HEK293 (cell line): ENCODE data around the gene ZNF436.

Experiments
- CTCF ChIA-PET: fragments of 350-600 bp; formaldehyde crosslinking; extraction: SDS; loops from one replicate; lab custom pipeline; 2021; ENCODE audit warnings: antibody characterized with exemption; lab: Yijun Ruan, JAX
- POLR2A ChIA-PET: fragments of 300-600 bp; formaldehyde crosslinking; extraction: SDS; loops from one replicate; lab custom pipeline; 2020; ENCODE audit warnings: antibody characterized with exemption, inconsistent platforms; lab: Yijun Ruan, JAX
- H3K27ac ChIP-seq: fragments of 200-500 bp; sonication (Bioruptor generic); 2 replicates; pipeline ENCODE4 v1.5.1; 2014; ENCODE audit warnings: low read depth, low read length, control low read depth, inconsistent platforms; ENCODE audit errors: extremely low read depth
- H3K36me3 ChIP-seq, 2 experiments: fragments of 200-500 bp in 1 of 2; sonication (Bioruptor generic) in 1 of 2; 1 replicate in 1 of 2; 2 replicates in 1 of 2; pipeline ENCODE4 v1.5.1; 2014 to 2017; ENCODE audit warnings: inconsistent platforms in 2 of 2, low read length in 2 of 2; ENCODE audit not compliant: control insufficient read depth in 2 of 2, insufficient read depth in 1 of 2
- H3K4me1 ChIP-seq: fragments of 200-500 bp; sonication (Bioruptor generic); 2 replicates; pipeline ENCODE4 v1.5.1; 2014; ENCODE audit warnings: mild to moderate bottlenecking, low read length, inconsistent platforms; ENCODE audit not compliant: control insufficient read depth, insufficient read depth
- H3K4me3 ChIP-seq: 2 replicates; pipeline ENCODE4 v1.5.1; 2011; ENCODE audit warnings: low read depth, mild to moderate bottlenecking, control low read depth, low read length, moderate library complexity
- H3K9me3 ChIP-seq: fragments of 200-500 bp; sonication (Bioruptor generic); 2 replicates; pipeline ENCODE4 v1.5.1; 2014; ENCODE audit warnings: low read depth, low read length, inconsistent platforms; ENCODE audit not compliant: control insufficient read depth, insufficient read depth
- ATF2 ChIP-seq: fragments of 450-650 bp; formaldehyde crosslinking; IDR thresholded peaks from 2 replicates; pipeline ENCODE4 v1.5.1; 2016; ENCODE audit warnings: missing biosample characterization, missing genetic modification characterization, low read depth
- KLF16 ChIP-seq: fragments of 450-650 bp; formaldehyde crosslinking; IDR thresholded peaks from 2 replicates; pipeline ENCODE4 v1.5.1; 2017; ENCODE audit warnings: missing biosample characterization, missing genetic modification characterization
- MYNN ChIP-seq: fragments of 450-650 bp; formaldehyde crosslinking; IDR thresholded peaks from 2 replicates; pipeline ENCODE4 v1.5.1; 2016; ENCODE audit warnings: missing biosample characterization, missing genetic modification characterization, borderline replicate concordance
- REST ChIP-seq: fragments of 450-650 bp; formaldehyde crosslinking; IDR thresholded peaks from 2 replicates; pipeline ENCODE4 v1.5.1; 2016; ENCODE audit warnings: missing biosample characterization, missing genetic modification characterization
- SALL2 ChIP-seq: fragments of 450-650 bp; formaldehyde crosslinking; IDR thresholded peaks from 2 replicates; pipeline ENCODE4 v1.5.0; 2017; ENCODE audit warnings: missing biosample characterization, mild to moderate bottlenecking, missing genetic modification characterization, borderline replicate concordance
- TSHZ1 ChIP-seq: fragments of 450-650 bp; formaldehyde crosslinking; IDR thresholded peaks from 2 replicates; pipeline ENCODE4 v1.5.1; 2016; ENCODE audit warnings: missing biosample characterization, missing genetic modification characterization, borderline replicate concordance
- ZNF112 ChIP-seq: fragments of 450-650 bp; formaldehyde crosslinking; IDR thresholded peaks from 2 replicates; pipeline ENCODE4 v1.5.0; 2017; ENCODE audit warnings: missing biosample characterization, missing genetic modification characterization
- ZNF155 ChIP-seq: fragments of 450-650 bp; formaldehyde crosslinking; IDR thresholded peaks from 2 replicates; pipeline ENCODE4 v1.5.1; 2016; ENCODE audit warnings: missing biosample characterization, missing genetic modification characterization
- ZNF157 ChIP-seq: fragments of 450-650 bp; formaldehyde crosslinking; IDR thresholded peaks from 2 replicates; pipeline ENCODE4 v1.5.1; 2016; ENCODE audit warnings: missing biosample characterization, missing genetic modification characterization
- ZNF2 ChIP-seq: fragments of 450-650 bp; formaldehyde crosslinking; IDR thresholded peaks from 2 replicates; pipeline ENCODE4 v1.5.1; 2016; ENCODE audit warnings: missing biosample characterization, missing genetic modification characterization
- ZNF23 ChIP-seq: fragments of 450-650 bp; formaldehyde crosslinking; IDR thresholded peaks from 2 replicates; pipeline ENCODE4 v1.5.1; 2016; ENCODE audit warnings: missing biosample characterization, missing genetic modification characterization, borderline replicate concordance
- ZNF26 ChIP-seq: fragments of 450-650 bp; formaldehyde crosslinking; IDR thresholded peaks from 2 replicates; pipeline ENCODE4 v1.5.1; 2016; ENCODE audit warnings: missing biosample characterization, missing genetic modification characterization
- ZNF501 ChIP-seq: fragments of 450-650 bp; formaldehyde crosslinking; IDR thresholded peaks from 2 replicates; pipeline ENCODE4 v1.5.1; 2016; ENCODE audit warnings: missing biosample characterization, missing genetic modification characterization
- ZNF585B ChIP-seq: fragments of 450-650 bp; formaldehyde crosslinking; IDR thresholded peaks from 2 replicates; pipeline ENCODE4 v1.5.1; 2016; ENCODE audit warnings: missing biosample characterization, missing genetic modification characterization
- ZNF600 ChIP-seq: fragments of 450-650 bp; formaldehyde crosslinking; IDR thresholded peaks from 2 replicates; pipeline ENCODE4 v1.5.1; 2016; ENCODE audit warnings: missing biosample characterization, missing genetic modification characterization
- ZNF623 ChIP-seq: fragments of 450-650 bp; formaldehyde crosslinking; IDR thresholded peaks from 2 replicates; pipeline ENCODE4 v1.5.1; 2016; ENCODE audit warnings: missing biosample characterization, missing genetic modification characterization
- ZNF785 ChIP-seq: fragments of 450-650 bp; formaldehyde crosslinking; IDR thresholded peaks from 2 replicates; pipeline ENCODE4 v1.5.1; 2016; ENCODE audit warnings: missing biosample characterization, missing genetic modification characterization

Gene ZNF436

GRCh38 chr1:23392125-23392855 is 22.7 kb upstream of the ZNF436 start:
- Histone ChIP-seq H3K27ac (no peak overlapping the region), H3K36me3 (no peaks in the 10 kb centered on the region), H3K9me3 (no peaks in the 10 kb centered on the region), H3K4me3 (no peak overlapping the region), H3K4me1 (no peaks in the 10 kb centered on the region)
- ChIA-PET POLR2A (no interaction called here), CTCF (interaction anchor here (3.4 kb wide), 1 partner anchor 11 kb away, joined by 17 read pairs; no protein-coding TSS in a partner anchor)
- TF ChIP-seq ATF2 (tag by site-specific recombination) = 0 out of 2 replicates have a peak, but pooled peaks have one; percentile 45
- no peak for TF ChIP-seq SALL2 (tag by site-specific recombination)

- Histone ChIP-seq H3K9me3 (no peaks in the 10 kb centered on the region), H3K36me3 (no peaks in the 10 kb centered on the region), H3K4me3 (no peak overlapping the region), H3K27ac (no peak overlapping the region), H3K4me1 (no peaks in the 10 kb centered on the region)
- POLR2A ChIA-PET = interaction anchor here (0.9 kb wide), 1 partner anchor 46 kb away, joined by 3 read pairs; the partner anchor contains the start of gene HNRNPR
- CTCF ChIA-PET = interaction anchor here (0.6 to 2.7 kb wide), 2 partner anchors 14 to 180 kb away, joined by 3 to 12 read pairs; no protein-coding TSS in a partner anchor
- TF ChIP-seq ZNF585B (tag by site-specific recombination) (no peak), ZNF155 (tag by site-specific recombination) (no peak), REST (tag by site-specific recombination) (no peak), ZNF623 (tag by site-specific recombination) (no peak), ZNF600 (no peak), KLF16 (no peak), ZNF26 (tag by site-specific recombination) (no peak), ZNF2 (tag by site-specific recombination) (no peak), ZNF785 (tag by site-specific recombination) (no peak), MYNN (tag by site-specific recombination) (no peak), ZNF112 (tag by site-specific recombination) (no peak), ZNF501 (tag by site-specific recombination) (no peak), ZNF157 (tag by site-specific recombination) (no peak), TSHZ1 (tag by site-specific recombination) (no peak), ZNF23 (tag by site-specific recombination) (no peak)
Observed at GRCh38 chr1:23389837-23390321, 20.2 kb upstream of the ZNF436 start.
